Gastroesophageal sphincter (tissue), 4 donors: ENCODE data around the gene NUBPL. TPM values are rescaled to one million over a fixed set of nuclear protein-coding genes. Genes with fewer than 3 reads are reported as not detected.
"Not testable (repeated sequence)": the region's sequence is repeated elsewhere in the genome, so short reads cannot be mapped to it uniquely, and the experiment has no call there.

Experiments used
- ATAC-seq: fragments of 150-250 bp; one replicate; pipeline ENCODE4 v1.9.1; 2016; ENCODE audit warnings: mild to moderate bottlenecking, moderate library complexity
- H3K27ac ChIP-seq, 4 donors: fragments of 200-600 bp; sonication (generic) in 3 of 4; 1 replicate in 3 of 4; 2 replicates in 1 of 4; pipeline ENCODE4 v1.5.1; 2016 to 2019
- H3K27me3 ChIP-seq: fragments of 200-600 bp; sonication (generic); one replicate; pipeline ENCODE4 v1.5.1; 2019
- H3K36me3 ChIP-seq, 2 donors: fragments of 200-600 bp; sonication (generic); one replicate each; pipeline ENCODE4 v1.5.1; 2019; ENCODE audit warnings: control low read depth in 1 of 2
- H3K4me1 ChIP-seq, 3 donors: fragments of 200-600 bp; sonication (generic); 1 replicate in 2 of 3; 2 replicates in 1 of 3; pipeline ENCODE4 v1.5.1; 2016 to 2019; ENCODE audit warnings: control low read depth in 2 of 3
- H3K4me3 ChIP-seq, 2 donors: fragments of 200-600 bp; sonication (generic); one replicate each; pipeline ENCODE4 v1.5.1; 2019; ENCODE audit warnings: mild to moderate bottlenecking in 1 of 2, moderate library complexity in 1 of 2
- H3K9me3 ChIP-seq, 3 donors: fragments of 200-600 bp; sonication (generic); one replicate each; pipeline ENCODE4 v1.5.1; 2017 to 2019; ENCODE audit warnings: control low read depth in 2 of 3
- EP300 ChIP-seq: sonication (generic); formaldehyde crosslinking; IDR thresholded peaks from one replicate; pipeline ENCODE4 v1.6.1; 2017; ENCODE audit warnings: antibody characterized with exemption, mild to moderate bottlenecking
- POLR2A ChIP-seq, 2 donors: fragments of 450-650 bp; IDR thresholded peaks; one replicate each; pipeline ENCODE4 v1.6.1; 2017; ENCODE audit warnings: antibody characterized with exemption in 2 of 2, mild to moderate bottlenecking in 2 of 2, moderate library complexity in 1 of 2
- POLR2AphosphoS5 ChIP-seq: sonication (generic); formaldehyde crosslinking; IDR thresholded peaks from one replicate; pipeline ENCODE4 v1.6.1; 2017; ENCODE audit warnings: antibody characterized with exemption
- WGBS, 2 donors: methylation state at CpG; one replicate each; pipeline ENCODE4 v1.1.5; 2018; ENCODE audit warnings: low coverage in 1 of 2; 5-methylcytosine and 5-hydroxymethylcytosine counted together
- total RNA-seq, 4 donors: library from RNA; depleted of rRNA; stranded (reverse); fragments of >200 nt; gene quantifications; one replicate each; pipeline ENCODE4 v1.1.0, GENCODE V29; 2016
- TF ChIP-seq, protein P1 (sequence below), 4 experiments: fragments of 200-600 bp in 2 of 4; fragments of 450-650 bp in 2 of 4; sonication (generic) in 1 of 4; IDR thresholded peaks; one replicate each; pipeline ENCODE4 v1.5.1; 2017 to 2019; ENCODE audit warnings: antibody characterized with exemption in 4 of 4, mild to moderate bottlenecking in 2 of 4, moderate library complexity in 2 of 4

The NUBPL gene
- total RNA-seq, 4 donors from 2014 or later, result 8.1 to 24.3 (median 14.5) TPM

DNA sequence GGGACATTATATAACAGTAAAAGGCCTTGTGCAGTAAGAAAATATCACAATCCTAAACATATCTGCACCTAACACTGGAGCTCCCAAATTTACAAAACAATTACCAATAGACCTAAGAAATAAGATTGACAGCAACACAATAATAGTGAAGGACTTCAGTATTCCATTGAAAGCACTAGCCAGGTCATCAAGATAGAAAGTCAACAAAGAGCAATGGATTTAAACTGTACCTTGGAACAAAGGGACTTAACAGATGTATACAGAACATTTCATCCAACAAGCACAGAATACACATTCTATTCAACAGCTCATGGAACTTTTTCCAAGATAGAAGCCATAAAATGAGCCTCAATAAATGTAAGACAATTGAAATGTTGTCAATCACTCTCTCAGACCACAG lies 306.4 kb downstream of the NUBPL start:
- Histone ChIP-seq H3K4me1 (no peaks in the 10 kb centered on the region), H3K9me3 (peaks cover 0 to 25% (median 0%) of the 10 kb centered on the region in 3 donors), H3K4me3 (no peak overlapping the region), H3K27ac (no peak overlapping the region), H3K36me3 (no peaks in the 10 kb centered on the region), H3K27me3 (no peaks in the 10 kb centered on the region)
- TF ChIP-seq POLR2AphosphoS5 (no peak), EP300 (no peak), POLR2A (IDR thresholded peaks at IDR 0.05) (no peak)
- TF ChIP-seq, protein P1, sequence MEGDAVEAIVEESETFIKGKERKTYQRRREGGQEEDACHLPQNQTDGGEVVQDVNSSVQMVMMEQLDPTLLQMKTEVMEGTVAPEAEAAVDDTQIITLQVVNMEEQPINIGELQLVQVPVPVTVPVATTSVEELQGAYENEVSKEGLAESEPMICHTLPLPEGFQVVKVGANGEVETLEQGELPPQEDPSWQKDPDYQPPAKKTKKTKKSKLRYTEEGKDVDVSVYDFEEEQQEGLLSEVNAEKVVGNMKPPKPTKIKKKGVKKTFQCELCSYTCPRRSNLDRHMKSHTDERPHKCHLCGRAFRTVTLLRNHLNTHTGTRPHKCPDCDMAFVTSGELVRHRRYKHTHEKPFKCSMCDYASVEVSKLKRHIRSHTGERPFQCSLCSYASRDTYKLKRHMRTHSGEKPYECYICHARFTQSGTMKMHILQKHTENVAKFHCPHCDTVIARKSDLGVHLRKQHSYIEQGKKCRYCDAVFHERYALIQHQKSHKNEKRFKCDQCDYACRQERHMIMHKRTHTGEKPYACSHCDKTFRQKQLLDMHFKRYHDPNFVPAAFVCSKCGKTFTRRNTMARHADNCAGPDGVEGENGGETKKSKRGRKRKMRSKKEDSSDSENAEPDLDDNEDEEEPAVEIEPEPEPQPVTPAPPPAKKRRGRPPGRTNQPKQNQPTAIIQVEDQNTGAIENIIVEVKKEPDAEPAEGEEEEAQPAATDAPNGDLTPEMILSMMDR (IDR thresholded peaks at IDR 0.05), result no peak
- ATAC-seq, result no peak

DNA sequence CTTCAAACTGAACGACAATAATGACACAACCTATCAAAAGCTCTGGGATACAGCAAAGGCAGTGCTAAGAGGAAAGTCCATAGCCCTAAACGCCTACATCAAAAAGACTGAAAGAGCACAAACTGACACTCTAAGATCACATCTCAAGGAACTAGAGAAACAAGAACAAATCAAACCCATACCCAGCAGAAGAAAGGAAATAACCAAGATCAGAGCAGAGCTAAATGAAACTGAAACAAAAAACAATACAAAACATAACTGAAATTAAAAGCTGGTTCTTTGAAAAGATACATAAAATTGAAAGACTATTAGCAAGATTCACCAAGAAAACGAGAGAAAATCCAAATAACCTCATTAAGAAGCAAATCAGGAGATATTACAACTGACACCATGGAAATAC lies 306.9 kb downstream of the NUBPL start:
- H3K4me3 ChIP-seq, H3K27me3 ChIP-seq, H3K4me1 ChIP-seq, ATAC-seq, H3K27ac ChIP-seq, H3K36me3 ChIP-seq: not testable (repeated sequence)
- 53 to 67% methylated on average over 2 to 3 of the region's 3 CpGs for WGBS, 2 donors
- H3K9me3 ChIP-seq, result peaks cover 0 to 25% (median 0%) of the 10 kb centered on the region in 3 donors

DNA sequence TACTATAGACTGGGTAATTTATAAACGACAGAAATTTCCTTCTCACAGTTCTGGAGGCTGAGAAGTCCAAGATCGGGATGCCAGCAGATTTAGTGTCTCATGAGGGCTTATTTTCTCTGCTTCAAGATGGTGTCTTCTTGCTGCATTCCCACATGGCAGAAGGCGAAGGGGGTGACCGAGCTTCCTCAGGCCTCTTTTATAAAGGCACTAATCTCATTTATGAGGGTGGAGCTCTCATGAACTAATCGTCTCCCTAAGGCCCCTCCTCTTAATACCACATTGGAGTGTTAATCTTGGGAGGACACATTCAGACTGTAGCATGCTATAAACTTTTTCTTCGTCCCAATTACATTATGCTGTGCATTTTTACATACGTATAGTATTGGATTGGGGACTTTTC lies 315.5 kb downstream of the NUBPL start:
- H3K36me3 ChIP-seq, result no peaks in the 10 kb centered on the region
- no peak for TF ChIP-seq POLR2A (IDR thresholded peaks at IDR 0.05)
- TF ChIP-seq, protein P1 (IDR thresholded peaks at IDR 0.05), result no peak
- TF ChIP-seq POLR2AphosphoS5, result no peak
- no peak for TF ChIP-seq EP300
- H3K27ac ChIP-seq, result peak overlapping the region in 1 of 4 donors; percentile 2
- no peaks in the 10 kb centered on the region for H3K4me1 ChIP-seq
- no peaks in the 10 kb centered on the region for H3K27me3 ChIP-seq
- H3K4me3 ChIP-seq, result no peak overlapping the region
- H3K9me3 ChIP-seq, result no peaks in the 10 kb centered on the region
- ATAC-seq, result no peak
- 88 to 95% methylated on average over 5 to 7 of the region's 7 CpGs for WGBS, 2 donors

DNA sequence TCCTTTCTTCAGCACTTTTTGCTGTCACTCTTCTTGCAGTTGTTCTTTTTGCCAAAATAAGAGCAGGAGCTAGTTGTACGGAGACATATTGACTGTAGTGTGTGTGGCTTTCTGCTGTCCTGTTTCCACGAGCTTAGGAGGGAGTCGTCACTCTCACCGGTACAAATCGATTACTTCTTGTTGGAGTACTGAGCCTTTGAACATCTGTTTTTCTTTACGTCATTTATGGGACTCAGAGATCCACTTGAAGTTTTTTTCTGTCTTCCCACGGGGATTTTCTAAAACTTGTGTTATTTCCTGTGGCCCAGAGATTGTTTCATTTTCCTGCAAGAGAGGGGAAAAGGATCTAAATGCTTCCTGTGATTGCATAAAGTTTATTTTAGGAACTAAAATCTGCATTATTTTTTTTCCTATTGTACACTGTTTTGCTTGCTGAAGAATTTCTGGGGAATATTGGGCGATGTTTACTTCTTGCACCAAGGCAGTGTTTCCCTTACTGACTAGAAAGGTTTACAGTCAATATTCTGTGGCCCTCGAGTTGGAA lies 316.1 kb downstream of the NUBPL start:
- H3K4me3 ChIP-seq, result peak overlapping the region in 1 of 2 donors; percentile 6
- 35 to 66% methylated on average over 8 to 9 of the region's 9 CpGs for WGBS, 2 donors
- H3K9me3 ChIP-seq, result no peaks in the 10 kb centered on the region
- no peaks in the 10 kb centered on the region for H3K36me3 ChIP-seq
- no peak for ATAC-seq
- H3K27ac ChIP-seq, result peak overlapping the region in 1 of 4 donors; percentile 2
- H3K27me3 ChIP-seq, result no peaks in the 10 kb centered on the region
- TF ChIP-seq EP300, result no peak
- TF ChIP-seq POLR2A (IDR thresholded peaks at IDR 0.05), result no peak
- no peaks in the 10 kb centered on the region for H3K4me1 ChIP-seq

DNA sequence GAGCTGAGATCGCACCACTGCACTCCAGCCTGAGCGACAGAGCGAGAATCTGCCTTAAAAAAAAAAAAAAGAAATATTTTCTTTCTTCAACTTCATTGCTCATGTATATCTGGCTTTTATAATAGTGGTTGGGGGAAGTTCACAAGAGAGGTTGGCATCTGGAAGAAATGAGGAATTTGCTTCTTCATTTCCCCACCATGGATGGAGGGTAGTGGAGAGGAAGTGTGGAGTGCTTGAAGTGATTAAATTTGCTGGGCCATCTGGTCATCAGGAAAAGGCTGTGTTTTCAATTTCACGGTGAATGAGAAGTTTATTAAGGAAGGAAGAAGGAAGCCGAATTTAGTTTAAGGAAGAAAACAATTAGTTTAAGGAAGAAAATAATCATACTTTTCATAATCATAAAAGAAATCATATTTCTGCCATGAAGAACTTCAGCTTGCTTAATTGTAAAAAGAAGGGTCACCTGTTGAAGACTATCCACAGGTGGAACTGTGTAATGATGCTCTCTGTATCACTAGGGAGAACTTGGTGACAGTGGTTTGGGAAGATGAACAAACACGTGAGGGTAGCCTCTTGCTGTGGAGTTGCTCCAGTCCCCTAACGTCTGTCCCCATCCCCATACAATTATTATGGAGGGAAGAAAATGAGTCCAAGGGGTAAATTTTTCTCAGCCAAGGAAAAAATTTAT lies 318.6 kb downstream of the NUBPL start:
- Histone ChIP-seq H3K4me1 (no peaks in the 10 kb centered on the region), H3K36me3 (no peaks in the 10 kb centered on the region), H3K27me3 (no peaks in the 10 kb centered on the region), H3K9me3 (no peaks in the 10 kb centered on the region), H3K4me3 (no peak overlapping the region), H3K27ac (no peak overlapping the region)
- no peak for ATAC-seq
- TF ChIP-seq POLR2AphosphoS5, result no peak
- TF ChIP-seq, protein P1 (IDR thresholded peaks at IDR 0.05), result no peak
- TF ChIP-seq EP300, result no peak
- TF ChIP-seq POLR2A (IDR thresholded peaks at IDR 0.05), result no peak
- WGBS, 2 donors, result 77 to 91% methylated on average over 6 to 7 of the region's 7 CpGs

DNA sequence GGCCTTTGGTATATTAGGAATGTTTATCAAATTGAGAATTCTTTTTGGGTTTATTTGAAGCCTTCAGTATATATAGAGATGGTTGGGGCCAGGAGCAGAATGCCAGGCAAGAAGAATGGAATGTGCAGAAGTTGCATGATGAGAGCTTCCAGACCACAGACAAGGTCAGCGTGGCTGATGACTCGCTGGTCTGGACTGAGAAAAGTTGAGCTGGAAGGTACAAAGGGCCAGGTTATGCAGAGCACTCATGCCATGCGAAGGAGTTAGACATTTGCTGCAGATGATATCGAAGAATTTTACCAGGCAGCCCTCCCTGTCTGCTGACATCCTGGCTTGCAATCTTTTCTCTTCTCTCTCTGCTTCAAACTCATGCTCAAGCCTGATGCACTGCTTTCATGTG lies 319.7 kb downstream of the NUBPL start:
- H3K27me3 ChIP-seq, result no peaks in the 10 kb centered on the region
- ATAC-seq, result no peak
- no peaks in the 10 kb centered on the region for H3K4me1 ChIP-seq
- no peaks in the 10 kb centered on the region for H3K36me3 ChIP-seq
- H3K9me3 ChIP-seq, result no peaks in the 10 kb centered on the region
- no peak for TF ChIP-seq POLR2AphosphoS5
- TF ChIP-seq, protein P1 (IDR thresholded peaks at IDR 0.05), result no peak
- TF ChIP-seq POLR2A (IDR thresholded peaks at IDR 0.05), result no peak
- no peak for TF ChIP-seq EP300
- WGBS, 2 donors, result 52 to 63% methylated on average over 4 of the region's 4 CpGs
- H3K27ac ChIP-seq, result no peak overlapping the region
- no peak overlapping the region for H3K4me3 ChIP-seq
